Suprapubic skin (tissue), 4 donors: Measurements from ENCODE around the gene EPB41L2. TPM values are rescaled to one million over a fixed set of nuclear protein-coding genes. Genes with fewer than 3 reads are reported as not detected.
"Not testable (repeated sequence)": the region's sequence is repeated elsewhere in the genome, so short reads cannot be mapped to it uniquely, and the experiment has no call there.

Source experiments
- DNase-seq, 2 donors: peaks; one replicate each; pipeline ENCODE4 v3.0.0-alpha.2; 2019; ENCODE audit warnings: low spot score in 2 of 2
- H3K27ac ChIP-seq: fragments of 200-600 bp; sonication (generic); one replicate; pipeline ENCODE4 v1.5.1; 2019
- H3K27me3 ChIP-seq: fragments of 200-600 bp; sonication (generic); one replicate; pipeline ENCODE4 v1.5.1; 2019
- H3K36me3 ChIP-seq: fragments of 200-600 bp; sonication (generic); one replicate; pipeline ENCODE4 v1.5.1; 2019
- H3K4me1 ChIP-seq: fragments of 200-600 bp; sonication (generic); one replicate; pipeline ENCODE4 v1.5.1; 2019
- H3K4me3 ChIP-seq: fragments of 200-600 bp; sonication (generic); one replicate; pipeline ENCODE4 v1.5.1; 2019; ENCODE audit warnings: mild to moderate bottlenecking
- H3K9me3 ChIP-seq: fragments of 200-600 bp; sonication (generic); one replicate; pipeline ENCODE4 v1.5.1; 2019
- CTCF ChIP-seq, 2 donors: fragments of 200-600 bp in 1 of 2; fragments of 450-650 bp in 1 of 2; sonication (generic) in 1 of 2; IDR thresholded peaks; one replicate each; pipeline ENCODE4 v1.5.1; 2016 to 2019; ENCODE audit warnings: antibody characterized with exemption in 2 of 2, mild to moderate bottlenecking in 1 of 2, moderate library complexity in 1 of 2
- EP300 ChIP-seq: sonication (generic); formaldehyde crosslinking; IDR thresholded peaks from one replicate; pipeline ENCODE4 v1.6.1; 2017; ENCODE audit warnings: antibody characterized with exemption
- POLR2A ChIP-seq, 2 donors: fragments of 450-650 bp; IDR thresholded peaks; one replicate each; pipeline ENCODE4 v1.6.1; 2017; ENCODE audit warnings: antibody characterized with exemption in 2 of 2, mild to moderate bottlenecking in 2 of 2, moderate library complexity in 2 of 2
- POLR2AphosphoS5 ChIP-seq, 3 donors: sonication (generic); formaldehyde crosslinking; IDR thresholded peaks; one replicate each; pipeline ENCODE4 v1.6.1; 2017; ENCODE audit warnings: antibody characterized with exemption in 3 of 3
- WGBS: methylation state at CpG from one replicate; pipeline ENCODE4 v1.1.5; 2018; 5-methylcytosine and 5-hydroxymethylcytosine counted together
- total RNA-seq, 4 donors: library from RNA; depleted of rRNA; stranded (reverse); fragments of >200 nt; gene quantifications; one replicate each; pipeline ENCODE4 v1.1.0, GENCODE V29; 2016

Gene EPB41L2
- total RNA-seq, 4 donors from 2014 or later: 11.4 to 26.8 (median 15.4) TPM

GRCh38 chr6:131101911-131102680 is 39.1 kb upstream of the EPB41L2 start:
- DNase-seq: no peak
- no peak for TF ChIP-seq EP300
- 66% methylated on average over 5 of the region's 5 CpGs for WGBS

DNA sequence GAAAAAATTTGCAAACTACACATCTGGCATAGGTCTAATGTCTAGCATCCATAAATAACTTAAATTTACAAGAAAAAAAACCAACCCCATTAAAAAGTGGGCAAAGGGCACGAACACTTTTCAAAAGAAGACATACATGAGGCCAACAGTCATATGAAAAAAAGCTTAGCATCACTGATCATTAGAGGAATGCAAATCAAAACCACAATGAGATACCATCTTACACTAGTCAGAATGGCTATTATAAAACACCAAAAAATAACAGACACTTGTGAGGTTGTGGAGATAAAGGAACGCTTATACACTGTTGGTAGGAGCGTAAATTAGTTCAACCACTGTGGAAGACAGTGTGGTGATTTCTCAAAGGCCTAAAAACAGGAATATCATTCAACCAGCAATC is 33.7 kb upstream of the EPB41L2 start:
- 77% methylated on average over 3 of the region's 3 CpGs for WGBS
- Histone ChIP-seq H3K36me3 (no peaks in the 10 kb centered on the region), H3K9me3 (peaks cover 7% of the 10 kb centered on the region), H3K27ac (no peak overlapping the region), H3K4me3 (no peak overlapping the region), H3K4me1 (no peaks in the 10 kb centered on the region), H3K27me3 (no peaks in the 10 kb centered on the region)
- no peak for TF ChIP-seq POLR2AphosphoS5 (IDR thresholded peaks at IDR 0.05)
- no peak for TF ChIP-seq EP300
- no peak for TF ChIP-seq POLR2A (IDR thresholded peaks at IDR 0.05)
- TF ChIP-seq CTCF (IDR thresholded peaks at IDR 0.05): no peak
- no peak for DNase-seq

More at GRCh38 chr6:131101911-131102680, 39.1 kb upstream of the EPB41L2 start:
- Histone ChIP-seq H3K36me3 (no peaks in the 10 kb centered on the region), H3K9me3 (no peaks in the 10 kb centered on the region), H3K27me3 (no peaks in the 10 kb centered on the region), H3K4me3 (no peak overlapping the region), H3K4me1 (no peaks in the 10 kb centered on the region), H3K27ac (no peak overlapping the region)

DNA sequence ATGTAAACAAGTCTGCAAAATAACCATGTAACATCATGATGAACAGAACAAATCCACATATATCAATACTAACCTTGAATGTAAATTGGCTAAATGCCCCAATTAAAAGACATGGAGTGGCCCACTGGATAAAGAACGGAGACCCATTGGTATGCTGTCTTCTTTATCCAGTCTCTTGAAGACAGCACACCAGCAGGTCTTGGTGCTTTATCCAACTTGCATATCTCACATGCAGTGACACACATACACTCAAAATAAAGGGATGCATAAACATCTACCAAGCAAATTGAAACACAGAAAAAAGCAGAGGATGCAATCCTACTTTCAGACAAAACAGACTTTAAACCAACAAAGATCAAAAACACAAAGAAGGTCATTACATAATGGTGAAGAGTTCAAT is 30.3 kb upstream of the EPB41L2 start:
- H3K4me1 ChIP-seq: no peaks in the 10 kb centered on the region
- TF ChIP-seq POLR2A (IDR thresholded peaks at IDR 0.05) (no peak), POLR2AphosphoS5 (IDR thresholded peaks at IDR 0.05) (no peak), CTCF (IDR thresholded peaks at IDR 0.05) (no peak), EP300 (no peak)
- no peaks in the 10 kb centered on the region for H3K36me3 ChIP-seq

DNA sequence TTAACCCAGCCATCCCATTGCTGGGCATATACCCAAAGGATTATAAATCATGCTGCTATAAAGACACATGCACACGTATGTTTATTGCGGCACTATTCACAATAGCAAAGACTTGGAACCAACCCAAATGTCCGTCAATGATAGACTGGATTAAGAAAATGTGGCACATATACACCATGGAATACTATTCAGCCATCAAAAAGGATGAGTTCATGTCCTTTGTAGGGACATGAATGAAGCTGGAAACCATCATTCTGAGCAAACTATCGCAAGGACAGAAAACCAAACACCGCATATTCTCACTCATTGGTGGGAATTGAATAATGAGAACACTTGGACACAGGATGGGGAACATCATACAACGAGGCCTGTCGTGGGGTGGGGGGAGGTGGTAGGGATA is 28.9 kb upstream of the EPB41L2 start:
- not testable (repeated sequence) for H3K27me3 ChIP-seq, H3K36me3 ChIP-seq, H3K4me3 ChIP-seq, H3K27ac ChIP-seq, DNase-seq, H3K9me3 ChIP-seq, H3K4me1 ChIP-seq
- WGBS: 89% methylated on average over 7 of the region's 7 CpGs

More for the DNA sequence above, 30.3 kb upstream of the EPB41L2 start:
- DNase-seq: no peak
- H3K9me3 ChIP-seq: peaks cover 7% of the 10 kb centered on the region
- H3K4me3 ChIP-seq: no peak overlapping the region
- H3K27me3 ChIP-seq: no peaks in the 10 kb centered on the region
- 100% methylated on average over 1 of the region's 1 CpG for WGBS
- no peak overlapping the region for H3K27ac ChIP-seq

DNA sequence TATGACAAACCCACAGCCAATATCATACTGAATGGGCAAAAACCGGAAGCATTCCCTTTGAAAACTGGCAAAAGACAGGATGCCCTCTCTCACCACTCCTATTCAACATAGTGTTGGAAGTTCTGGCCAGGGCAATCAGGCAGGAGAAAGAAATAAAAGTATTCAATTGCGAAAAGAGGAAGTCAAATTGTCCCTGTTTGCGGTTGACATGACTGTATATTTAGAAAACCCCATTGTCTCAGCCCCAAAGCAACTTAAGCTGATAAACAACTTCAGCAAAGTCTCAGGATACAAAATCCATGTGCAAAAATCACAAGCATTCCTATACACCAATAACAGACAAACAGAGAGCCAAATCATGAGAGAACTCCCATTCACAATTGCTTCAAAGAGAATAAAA is 27.3 kb upstream of the EPB41L2 start:
- 88% methylated on average over 3 of the region's 3 CpGs for WGBS

GRCh38 chr6:131084982-131085381 is 21.9 kb upstream of the EPB41L2 start:
- H3K9me3 ChIP-seq: no peaks in the 10 kb centered on the region
- no peaks in the 10 kb centered on the region for H3K4me1 ChIP-seq
- H3K4me3 ChIP-seq: no peak overlapping the region
- no peaks in the 10 kb centered on the region for H3K36me3 ChIP-seq
- DNase-seq: no peak
- H3K27me3 ChIP-seq: no peaks in the 10 kb centered on the region
- TF ChIP-seq EP300 (no peak), CTCF (IDR thresholded peaks at IDR 0.05) (no peak), POLR2A (IDR thresholded peaks at IDR 0.05) (no peak), POLR2AphosphoS5 (IDR thresholded peaks at IDR 0.05) (no peak)
- H3K27ac ChIP-seq: no peak overlapping the region
- WGBS: 100% methylated on average over 2 of the region's 2 CpGs

More for the DNA sequence above, 27.3 kb upstream of the EPB41L2 start:
- not testable (repeated sequence) for DNase-seq, H3K4me1 ChIP-seq, H3K9me3 ChIP-seq, H3K36me3 ChIP-seq, H3K27ac ChIP-seq, H3K27me3 ChIP-seq, H3K4me3 ChIP-seq

- DNase-seq: no peak
- H3K9me3 ChIP-seq: no peaks in the 10 kb centered on the region
- no peak overlapping the region for H3K27ac ChIP-seq
- no peaks in the 10 kb centered on the region for H3K4me1 ChIP-seq
- WGBS: 94% methylated on average over 3 of the region's 3 CpGs
- no peak overlapping the region for H3K4me3 ChIP-seq
- no peaks in the 10 kb centered on the region for H3K36me3 ChIP-seq
- no peak for TF ChIP-seq POLR2AphosphoS5 (IDR thresholded peaks at IDR 0.05)
- no peak for TF ChIP-seq CTCF (IDR thresholded peaks at IDR 0.05)
- TF ChIP-seq POLR2A (IDR thresholded peaks at IDR 0.05): no peak
- TF ChIP-seq EP300: no peak
- H3K27me3 ChIP-seq: no peaks in the 10 kb centered on the region
Observed at GRCh38 chr6:131083687-131084086, 20.6 kb upstream of the EPB41L2 start.
